GM12878 (cell line): ENCODE measurements around the gene PRG2. TPM values are rescaled to one million over a fixed set of nuclear protein-coding genes. Genes with fewer than 3 reads are reported as not detected.

Experiments used
- ATAC-seq: fragments of 200-7000 bp; cut with Tn5 transposase; 3 replicates; pipeline ENCODE4 v1.9.1; 2020; ENCODE audit warnings: mild to moderate bottlenecking, moderate library complexity
- BruUV-seq: library from RNA; stranded (reverse); fragments of 400-500 nt; replicated peaks from 2 replicates; lab custom pipeline; 2021; lab: Mats Ljungman, UMichigan
- CTCF ChIA-PET: fragments of 300-600 bp; sonication (Branson Sonifier 250); formaldehyde crosslinking; extraction: SDS; loops from one replicate; lab custom pipeline; 2021; ENCODE audit warnings: inconsistent platforms; lab: Yijun Ruan, JAX
- POLR2A ChIA-PET: fragments of 350-600 bp; formaldehyde crosslinking; extraction: SDS; loops from one replicate; lab custom pipeline; 2021; ENCODE audit warnings: inconsistent platforms; lab: Charles Lee
- RAD21 ChIA-PET: fragments of 300-600 bp; sonication (Branson Sonifier 250); formaldehyde crosslinking; loops from one replicate; lab custom pipeline; 2023; ENCODE audit warnings: antibody characterized with exemption; ENCODE audit not compliant: unreplicated experiment; lab: Charles Lee
- SMC1A ChIA-PET: fragments of 300-600 bp; sonication (Branson Sonifier 250); formaldehyde crosslinking; loops from one replicate; lab custom pipeline; 2023; ENCODE audit not compliant: unreplicated experiment, uncharacterized antibody; lab: Charles Lee
- DNase-seq: peaks from one replicate; pipeline ENCODE4 v3.0.0-alpha.2; 2011; ENCODE audit warnings: low read depth, low spot score
- FAIRE-seq: peaks from 3 replicates; lab custom pipeline; 2011; peaks lifted over from hg19 to GRCh38; lab: Jason Lieb, UNC
- H2AFZ ChIP-seq: 2 replicates; pipeline ENCODE4 v1.6.0; 2011; ENCODE audit warnings: low read depth, low read length, control low read depth; ENCODE audit not compliant: control insufficient read depth
- H3K27ac ChIP-seq: 2 replicates; pipeline ENCODE4 v1.5.1; 2011; ENCODE audit warnings: control low read depth; ENCODE audit not compliant: control insufficient read depth, insufficient read depth
- H3K27me3 ChIP-seq, 2 experiments: replicated peaks in 1 of 2; 2 replicates each; pipeline versions ENCODE4 v1.6.0 to v1.6.1; 2011; ENCODE audit warnings: low read length in 1 of 2; ENCODE audit not compliant: control insufficient read depth in 2 of 2, insufficient read depth in 2 of 2
- H3K36me3 ChIP-seq, 2 experiments: 2 replicates each; pipeline ENCODE4 v1.5.1; 2011; ENCODE audit warnings: low read length in 1 of 2; ENCODE audit not compliant: control insufficient read depth in 2 of 2, insufficient read depth in 2 of 2
- H3K4me1 ChIP-seq: 2 replicates; pipeline ENCODE4 v1.6.1; 2011; ENCODE audit warnings: mild to moderate bottlenecking, low read length, moderate library complexity, mixed read lengths; ENCODE audit not compliant: control insufficient read depth, insufficient read depth
- H3K4me2 ChIP-seq: 2 replicates; pipeline ENCODE4 v1.6.0; 2011; ENCODE audit warnings: control low read depth; ENCODE audit not compliant: control insufficient read depth, insufficient read depth
- H3K4me3 ChIP-seq: fragments of 200-600 bp; sonication (generic); 2 replicates; pipeline ENCODE4 v1.5.1; 2016
- H3K79me2 ChIP-seq: 2 replicates; pipeline ENCODE4 v1.6.0; 2011; ENCODE audit warnings: low read length; ENCODE audit not compliant: control insufficient read depth, insufficient read depth
- H3K9ac ChIP-seq: 2 replicates; pipeline ENCODE4 v1.8.0; 2011; ENCODE audit warnings: low read length, control low read depth, mixed read lengths; ENCODE audit not compliant: control insufficient read depth, insufficient read depth
- H3K9me3 ChIP-seq: replicated peaks from 3 replicates; pipeline ENCODE4 v1.5.1; 2011; ENCODE audit warnings: mild to moderate bottlenecking, low read length; ENCODE audit not compliant: control insufficient read depth, insufficient read depth
- H4K20me1 ChIP-seq: 2 replicates; pipeline ENCODE4 v1.6.0; 2011; ENCODE audit not compliant: control insufficient read depth, insufficient read depth
- ASH2L ChIP-seq: fragments of 300-600, 200-600 bp; sonication (generic); IDR thresholded peaks from 2 replicates; pipeline ENCODE4 v1.6.1; 2017; ENCODE audit warnings: low read depth, mild to moderate bottlenecking, borderline replicate concordance
- HDGF ChIP-seq: fragments of 450-650 bp; IDR thresholded peaks from 2 replicates; pipeline ENCODE4 v1.6.1; 2016; ENCODE audit warnings: antibody characterized with exemption
- MXI1 ChIP-seq: fragments of 150-350 bp; IDR thresholded peaks from 2 replicates; pipeline ENCODE4 v1.6.1; 2011; ENCODE audit warnings: low read depth, mild to moderate bottlenecking, inconsistent platforms, low read length, improper control_type of control experiment
- NR2F1 ChIP-seq: fragments of 450-650 bp; conservative IDR thresholded peaks from 2 replicates; pipeline ENCODE4 v1.6.1; 2017; ENCODE audit warnings: mild to moderate bottlenecking
- POLR2AphosphoS5 ChIP-seq: IDR thresholded peaks from 2 replicates; pipeline ENCODE4 v1.6.1; 2011; ENCODE audit warnings: mild to moderate bottlenecking, low read length, inconsistent platforms
- RELA ChIP-seq: fragments of 450-650 bp; IDR thresholded peaks from 2 replicates; pipeline ENCODE4 v1.8.0; 2014; ENCODE audit warnings: borderline replicate concordance; ENCODE audit not compliant: partially characterized antibody
- SMAD5 ChIP-seq: IDR thresholded peaks from 2 replicates; pipeline ENCODE4 v1.6.1; 2016; ENCODE audit warnings: antibody characterized with exemption, low read depth
- TCF7 ChIP-seq: IDR thresholded peaks from 2 replicates; pipeline ENCODE4 v1.6.1; 2014; ENCODE audit warnings: antibody characterized with exemption, borderline replicate concordance
- ZBED1 ChIP-seq: IDR thresholded peaks from 2 replicates; pipeline ENCODE4 v1.6.1; 2016; ENCODE audit warnings: borderline replicate concordance
- WGBS: methylation state at CpG from one replicate; pipeline ENCODE4 v1.1.6; 2016; ENCODE audit warnings: low lambda C conversion rate; ENCODE audit not compliant: insufficient replicate concordance, insufficient coverage; ENCODE audit errors: missing lambda C conversion rate; 5-methylcytosine and 5-hydroxymethylcytosine counted together
- in situ Hi-C: fragments of 300-500 bp; cut with MboI; formaldehyde crosslinking; loops from 9 replicates; pipeline ENCODE4 v1.14.3; 2018; ENCODE audit warnings: mixed read lengths
- intact Hi-C: fragments of 100-400 bp; cut with micrococcal nuclease; formaldehyde crosslinking; loops from one replicate; pipeline ENCODE4 v1.14.2; 2022; ENCODE audit not compliant: unreplicated experiment
- polyA plus RNA-seq, 11 experiments: library from polyadenylated mRNA; depleted of rRNA in 4 of 11; unstranded in 6 of 11; stranded (reverse) in 5 of 11; fragments of >200 nt; fragmentation: Nextera tagmentation in 4 of 11; fragmentation: Illumina TruSeq in 1 of 11; extraction: Ambion mirVana in 4 of 11; extraction: Trizol in 1 of 11; gene quantifications; 1 replicate in 1 of 11; 2 replicates in 10 of 11; pipeline versions ENCODE4 v1.2.1 to v1.2.3, GENCODE V29; 2011 to 2016; ENCODE audit warnings: inconsistent platforms in 2 of 11, missing spikeins in 2 of 11, low read depth in 1 of 11
- total RNA-seq, 4 experiments: library from RNA; depleted of rRNA in 3 of 4; stranded (reverse); fragments of >200 nt in 3 of 4; fragmentation: Illumina TruSeq in 1 of 4; extraction: Trizol in 1 of 4; gene quantifications; 2 replicates each; pipeline versions ENCODE4 v1.2.1 to v1.2.3, GENCODE V29; 2013 to 2021
- TF ChIP-seq, protein P1 (sequence below): fragments of 450-650 bp; IDR thresholded peaks from 2 replicates; pipeline ENCODE4 v1.6.1; 2016; ENCODE audit warnings: mild to moderate bottlenecking
- TF ChIP-seq, protein P2 (sequence below): IDR thresholded peaks from 2 replicates; pipeline ENCODE4 v1.6.1; 2012; ENCODE audit warnings: improper control_type of control experiment, low read depth, low read length; ENCODE audit not compliant: insufficient replicate concordance
- TF ChIP-seq, protein P3 (sequence below), 3 experiments: IDR thresholded peaks in 2 of 3; conservative IDR thresholded peaks in 1 of 3; 2 replicates each; pipeline ENCODE4 v1.5.1; 2011; ENCODE audit warnings: low read depth in 3 of 3, low read length in 3 of 3, mild to moderate bottlenecking in 3 of 3, control low read depth in 2 of 3, moderate library complexity in 2 of 3, inconsistent platforms in 1 of 3, mixed read lengths in 1 of 3; ENCODE audit not compliant: control insufficient read depth in 2 of 3, insufficient read depth in 1 of 3; ENCODE audit errors: extremely low read depth in 1 of 3
- TF ChIP-seq, protein P4 (sequence below): fragments of 450-650 bp; IDR thresholded peaks from 2 replicates; pipeline ENCODE4 v1.6.1; 2018; ENCODE audit warnings: mild to moderate bottlenecking, low read depth, moderate library complexity; ENCODE audit not compliant: partially characterized antibody

The PRG2 gene
- total and polyA plus RNA-seq, 10 of the 15 experiments (the other 5 are each of a cell fraction or from before 2014, with no cell fraction given): 0.10 to 1.7 (median 0.56) TPM; not detected in 2

DNA sequence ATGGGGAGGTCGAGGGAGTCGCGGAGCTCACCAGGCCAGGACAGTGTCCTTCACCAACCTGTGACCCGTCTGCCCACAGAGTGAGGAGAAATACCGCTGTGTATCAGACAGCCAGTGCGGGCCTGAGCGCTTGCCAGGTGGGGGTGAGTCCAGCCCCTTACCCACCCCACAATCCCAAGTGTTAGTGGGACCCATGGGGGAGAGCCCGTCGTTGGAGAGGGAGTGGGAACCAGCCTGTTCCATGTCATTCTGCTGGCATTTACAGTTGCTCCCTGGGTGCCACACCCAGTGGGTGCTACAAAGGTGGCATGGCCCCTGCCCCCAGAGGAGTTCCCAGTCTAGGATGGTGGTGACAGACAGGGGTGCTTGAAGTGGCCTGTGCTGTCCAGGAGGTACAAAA, 43.1 kb downstream of the PRG2 start:
- H3K4me2 ChIP-seq: no peak overlapping the region
- intact Hi-C loops (loop anchor here (10.0 kb wide), 1 partner anchor 1157 kb away; the partner anchor contains the start of gene OR5B21), in situ Hi-C loops (loop anchor here (5.0 to 25.0 kb wide), 5 partner anchors 135 to 1240 kb away; partner anchors contain the start of genes LPXN, OR5B21, TIMM10 and ZFP91)
- BruUV-seq: no TSS peak
- 61% methylated on average over 9 of the region's 9 CpGs for WGBS
- no peak overlapping the region for H2AFZ ChIP-seq
- no peak overlapping the region for H3K27ac ChIP-seq
- H3K9me3 ChIP-seq: no peaks in the 10 kb centered on the region; the same call in 2 of the 3 replicates
- FAIRE-seq (no peak), ATAC-seq (no peak), DNase-seq (no peak)
- ChIA-PET SMC1A (interaction anchor here (0.8 to 1.2 kb wide), 2 partner anchors 11 to 133 kb away, joined by 3 to 4 read pairs; no protein-coding TSS in a partner anchor), CTCF (interaction anchor here (0.7 to 3.4 kb wide), 8 partner anchors 9 to 506 kb away, joined by 3 to 33 read pairs (median 4); partner anchors contain the start of gene P2RX3), POLR2A (no interaction called here), RAD21 (interaction anchor here (1.5 kb wide), 1 partner anchor 109 kb away, joined by 3 read pairs; no protein-coding TSS in a partner anchor)
- H3K4me3 ChIP-seq: no peak overlapping the region
- no peaks in the 10 kb centered on the region for H3K36me3 ChIP-seq
- peaks cover 0 to 4% of the 10 kb centered on the region in 2 experiments; a peak in 1 of 4 replicates for H3K27me3 ChIP-seq
- no peaks in the 10 kb centered on the region; the same call in 1 of the 2 replicates for H3K4me1 ChIP-seq
- no peaks in the 10 kb centered on the region for H3K79me2 ChIP-seq
- no peaks in the 10 kb centered on the region for H4K20me1 ChIP-seq
- H3K9ac ChIP-seq: no peak overlapping the region
- TF ChIP-seq NR2F1: no peak
- no peak for TF ChIP-seq HDGF
- TF ChIP-seq TCF7: no peak
- TF ChIP-seq POLR2AphosphoS5: no peak
- TF ChIP-seq, protein P1, sequence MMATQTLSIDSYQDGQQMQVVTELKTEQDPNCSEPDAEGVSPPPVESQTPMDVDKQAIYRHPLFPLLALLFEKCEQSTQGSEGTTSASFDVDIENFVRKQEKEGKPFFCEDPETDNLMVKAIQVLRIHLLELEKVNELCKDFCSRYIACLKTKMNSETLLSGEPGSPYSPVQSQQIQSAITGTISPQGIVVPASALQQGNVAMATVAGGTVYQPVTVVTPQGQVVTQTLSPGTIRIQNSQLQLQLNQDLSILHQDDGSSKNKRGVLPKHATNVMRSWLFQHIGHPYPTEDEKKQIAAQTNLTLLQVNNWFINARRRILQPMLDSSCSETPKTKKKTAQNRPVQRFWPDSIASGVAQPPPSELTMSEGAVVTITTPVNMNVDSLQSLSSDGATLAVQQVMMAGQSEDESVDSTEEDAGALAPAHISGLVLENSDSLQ: no peak
- no peak for TF ChIP-seq ZBED1
- no peak for TF ChIP-seq RELA
- TF ChIP-seq, protein P2, sequence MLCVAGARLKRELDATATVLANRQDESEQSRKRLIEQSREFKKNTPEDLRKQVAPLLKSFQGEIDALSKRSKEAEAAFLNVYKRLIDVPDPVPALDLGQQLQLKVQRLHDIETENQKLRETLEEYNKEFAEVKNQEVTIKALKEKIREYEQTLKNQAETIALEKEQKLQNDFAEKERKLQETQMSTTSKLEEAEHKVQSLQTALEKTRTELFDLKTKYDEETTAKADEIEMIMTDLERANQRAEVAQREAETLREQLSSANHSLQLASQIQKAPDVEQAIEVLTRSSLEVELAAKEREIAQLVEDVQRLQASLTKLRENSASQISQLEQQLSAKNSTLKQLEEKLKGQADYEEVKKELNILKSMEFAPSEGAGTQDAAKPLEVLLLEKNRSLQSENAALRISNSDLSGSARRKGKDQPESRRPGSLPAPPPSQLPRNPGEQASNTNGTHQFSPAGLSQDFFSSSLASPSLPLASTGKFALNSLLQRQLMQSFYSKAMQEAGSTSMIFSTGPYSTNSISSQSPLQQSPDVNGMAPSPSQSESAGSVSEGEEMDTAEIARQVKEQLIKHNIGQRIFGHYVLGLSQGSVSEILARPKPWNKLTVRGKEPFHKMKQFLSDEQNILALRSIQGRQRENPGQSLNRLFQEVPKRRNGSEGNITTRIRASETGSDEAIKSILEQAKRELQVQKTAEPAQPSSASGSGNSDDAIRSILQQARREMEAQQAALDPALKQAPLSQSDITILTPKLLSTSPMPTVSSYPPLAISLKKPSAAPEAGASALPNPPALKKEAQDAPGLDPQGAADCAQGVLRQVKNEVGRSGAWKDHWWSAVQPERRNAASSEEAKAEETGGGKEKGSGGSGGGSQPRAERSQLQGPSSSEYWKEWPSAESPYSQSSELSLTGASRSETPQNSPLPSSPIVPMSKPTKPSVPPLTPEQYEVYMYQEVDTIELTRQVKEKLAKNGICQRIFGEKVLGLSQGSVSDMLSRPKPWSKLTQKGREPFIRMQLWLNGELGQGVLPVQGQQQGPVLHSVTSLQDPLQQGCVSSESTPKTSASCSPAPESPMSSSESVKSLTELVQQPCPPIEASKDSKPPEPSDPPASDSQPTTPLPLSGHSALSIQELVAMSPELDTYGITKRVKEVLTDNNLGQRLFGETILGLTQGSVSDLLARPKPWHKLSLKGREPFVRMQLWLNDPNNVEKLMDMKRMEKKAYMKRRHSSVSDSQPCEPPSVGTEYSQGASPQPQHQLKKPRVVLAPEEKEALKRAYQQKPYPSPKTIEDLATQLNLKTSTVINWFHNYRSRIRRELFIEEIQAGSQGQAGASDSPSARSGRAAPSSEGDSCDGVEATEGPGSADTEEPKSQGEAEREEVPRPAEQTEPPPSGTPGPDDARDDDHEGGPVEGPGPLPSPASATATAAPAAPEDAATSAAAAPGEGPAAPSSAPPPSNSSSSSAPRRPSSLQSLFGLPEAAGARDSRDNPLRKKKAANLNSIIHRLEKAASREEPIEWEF: no peak
- TF ChIP-seq, protein P3, sequence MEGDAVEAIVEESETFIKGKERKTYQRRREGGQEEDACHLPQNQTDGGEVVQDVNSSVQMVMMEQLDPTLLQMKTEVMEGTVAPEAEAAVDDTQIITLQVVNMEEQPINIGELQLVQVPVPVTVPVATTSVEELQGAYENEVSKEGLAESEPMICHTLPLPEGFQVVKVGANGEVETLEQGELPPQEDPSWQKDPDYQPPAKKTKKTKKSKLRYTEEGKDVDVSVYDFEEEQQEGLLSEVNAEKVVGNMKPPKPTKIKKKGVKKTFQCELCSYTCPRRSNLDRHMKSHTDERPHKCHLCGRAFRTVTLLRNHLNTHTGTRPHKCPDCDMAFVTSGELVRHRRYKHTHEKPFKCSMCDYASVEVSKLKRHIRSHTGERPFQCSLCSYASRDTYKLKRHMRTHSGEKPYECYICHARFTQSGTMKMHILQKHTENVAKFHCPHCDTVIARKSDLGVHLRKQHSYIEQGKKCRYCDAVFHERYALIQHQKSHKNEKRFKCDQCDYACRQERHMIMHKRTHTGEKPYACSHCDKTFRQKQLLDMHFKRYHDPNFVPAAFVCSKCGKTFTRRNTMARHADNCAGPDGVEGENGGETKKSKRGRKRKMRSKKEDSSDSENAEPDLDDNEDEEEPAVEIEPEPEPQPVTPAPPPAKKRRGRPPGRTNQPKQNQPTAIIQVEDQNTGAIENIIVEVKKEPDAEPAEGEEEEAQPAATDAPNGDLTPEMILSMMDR (IDR thresholded peaks at IDR 0.05 in 2 of 3, conservative IDR thresholded peaks at IDR 0.05 in 1 of 3; ENCODE audit: control insufficient read depth in 2 of 3, extremely low read depth in 1 of 3, insufficient read depth in 1 of 3, low read depth in 3 of 3, low read length in 3 of 3): no peak
- no peak for TF ChIP-seq SMAD5
- no peak for TF ChIP-seq MXI1
- no peak for TF ChIP-seq ASH2L
- TF ChIP-seq, protein P4, sequence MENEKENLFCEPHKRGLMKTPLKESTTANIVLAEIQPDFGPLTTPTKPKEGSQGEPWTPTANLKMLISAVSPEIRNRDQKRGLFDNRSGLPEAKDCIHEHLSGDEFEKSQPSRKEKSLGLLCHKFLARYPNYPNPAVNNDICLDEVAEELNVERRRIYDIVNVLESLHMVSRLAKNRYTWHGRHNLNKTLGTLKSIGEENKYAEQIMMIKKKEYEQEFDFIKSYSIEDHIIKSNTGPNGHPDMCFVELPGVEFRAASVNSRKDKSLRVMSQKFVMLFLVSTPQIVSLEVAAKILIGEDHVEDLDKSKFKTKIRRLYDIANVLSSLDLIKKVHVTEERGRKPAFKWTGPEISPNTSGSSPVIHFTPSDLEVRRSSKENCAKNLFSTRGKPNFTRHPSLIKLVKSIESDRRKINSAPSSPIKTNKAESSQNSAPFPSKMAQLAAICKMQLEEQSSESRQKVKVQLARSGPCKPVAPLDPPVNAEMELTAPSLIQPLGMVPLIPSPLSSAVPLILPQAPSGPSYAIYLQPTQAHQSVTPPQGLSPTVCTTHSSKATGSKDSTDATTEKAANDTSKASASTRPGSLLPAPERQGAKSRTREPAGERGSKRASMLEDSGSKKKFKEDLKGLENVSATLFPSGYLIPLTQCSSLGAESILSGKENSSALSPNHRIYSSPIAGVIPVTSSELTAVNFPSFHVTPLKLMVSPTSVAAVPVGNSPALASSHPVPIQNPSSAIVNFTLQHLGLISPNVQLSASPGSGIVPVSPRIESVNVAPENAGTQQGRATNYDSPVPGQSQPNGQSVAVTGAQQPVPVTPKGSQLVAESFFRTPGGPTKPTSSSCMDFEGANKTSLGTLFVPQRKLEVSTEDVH: no peak
